GM18861 (cell line): ENCODE results near the gene GBE1.
"Not testable (repeated sequence)": the region's sequence is repeated elsewhere in the genome, so short reads cannot be mapped to it uniquely, and the experiment has no call there.

Source experiments
- ATAC-seq: cut with Tn5 transposase; IDR thresholded peaks from one replicate; pipeline ENCODE4 v1.9.1; 2021; ENCODE audit not compliant: unreplicated experiment

The GBE1 gene

GRCh38 chr3:81545572-81545971 is 215.9 kb downstream of the GBE1 start:
- no peak for ATAC-seq

- ATAC-seq = peak; percentile 79
Measured at GRCh38 chr3:81544385-81544784, 217.1 kb downstream of the GBE1 start.

- ATAC-seq = no peak
Measured at GRCh38 chr3:81540787-81541186, 220.7 kb downstream of the GBE1 start.

GRCh38 chr3:81531846-81532245 is 229.6 kb downstream of the GBE1 start:
- ATAC-seq = no peak

GRCh38 chr3:81531263-81531662 is 230.2 kb downstream of the GBE1 start:
- ATAC-seq = no peak

GRCh38 chr3:81530180-81530939 is 231.1 kb downstream of the GBE1 start:
- no peak for ATAC-seq

- ATAC-seq = no peak
Measured at GRCh38 chr3:81521855-81522254, 239.6 kb downstream of the GBE1 start.

GRCh38 chr3:81518945-81519344 is 242.5 kb downstream of the GBE1 start:
- ATAC-seq = no peak

GRCh38 chr3:81516042-81516441 is 245.4 kb downstream of the GBE1 start:
- no peak for ATAC-seq

GRCh38 chr3:81513591-81513990 is 247.9 kb downstream of the GBE1 start:
- ATAC-seq = no peak

- ATAC-seq = no peak
Measured at GRCh38 chr3:81503026-81503425, 258.4 kb downstream of the GBE1 start.

GRCh38 chr3:81502236-81502635 is 259.2 kb downstream of the GBE1 start:
- ATAC-seq = no peak

GRCh38 chr3:81500039-81500438 is 261.4 kb downstream of the GBE1 start:
- ATAC-seq = peak; percentile 72

- ATAC-seq = no peak
Measured at GRCh38 chr3:81497572-81498251, 263.7 kb downstream of the GBE1 start.

GRCh38 chr3:81496407-81497104 is 264.9 kb downstream of the GBE1 start:
- ATAC-seq = no peak

GRCh38 chr3:81492471-81492870 is 269.0 kb downstream of the GBE1 start:
- not testable (repeated sequence) for ATAC-seq

GRCh38 chr3:81492040-81492439 is 269.4 kb downstream of the GBE1 start:
- no peak for ATAC-seq

- ATAC-seq = peak; percentile 89
Measured at GRCh38 chr3:81490541-81491288, 270.7 kb downstream of the GBE1 start.

GRCh38 chr3:81485444-81485865 is 276.0 kb downstream of the GBE1 start:
- peak; percentile 98 for ATAC-seq

GRCh38 chr3:81484520-81484919 is 276.9 kb downstream of the GBE1 start:
- ATAC-seq = no peak

GRCh38 chr3:81483046-81483445 is 278.4 kb downstream of the GBE1 start:
- ATAC-seq = no peak
